HCT116 (cell line): Measurements from ENCODE around the gene PSMB7. TPM values are rescaled to one million over a fixed set of nuclear protein-coding genes. Genes with fewer than 3 reads are reported as not detected.

Experiments
- ATAC-seq: fragments of 200-7000 bp; cut with Tn5 transposase; 2 replicates; pipeline ENCODE4 v1.9.1; 2020; ENCODE audit warnings: mild to moderate bottlenecking, moderate library complexity
- BruUV-seq: library from RNA; stranded (reverse); fragments of 400-500 nt; replicated peaks from 2 replicates; lab custom pipeline; 2021; lab: Mats Ljungman, UMichigan
- CTCF ChIA-PET: fragments of 300-600 bp; sonication (Branson Sonifier 250); formaldehyde crosslinking; loops from one replicate; lab custom pipeline; 2021; ENCODE audit warnings: antibody characterized with exemption; lab: Charles Lee
- POLR2A ChIA-PET: fragments of 300-600, 350-600 bp; sonication (Branson Sonifier 250); formaldehyde crosslinking; loops from one replicate; lab custom pipeline; 2021; ENCODE audit warnings: antibody characterized with exemption; lab: Charles Lee
- RAD21 ChIA-PET, 2 experiments: fragments of 300-600 bp; sonication (Branson Sonifier 250); formaldehyde crosslinking; loops; one replicate each; lab custom pipeline; 2023; ENCODE audit warnings: low total read pairs in 2 of 2; ENCODE audit not compliant: uncharacterized antibody in 2 of 2, unreplicated experiment in 2 of 2, low non-redundant PET in 1 of 2; lab: Charles Lee
- DNase-seq: peaks from one replicate; pipeline ENCODE4 v3.0.0-alpha.2; 2010; ENCODE audit warnings: low read depth, low spot score
- H2AFZ ChIP-seq: fragments of 200-600 bp; shearing (Covaris generic), sonication (generic); 2 replicates; pipeline ENCODE4 v1.6.1; 2017; ENCODE audit warnings: low read depth, mixed run types, mixed read lengths, antibody characterized with exemption, low read length; ENCODE audit not compliant: poor library complexity, severe bottlenecking
- H3K27ac ChIP-seq: 2 replicates; pipeline ENCODE4 v1.5.1; 2012; ENCODE audit warnings: low read depth, low read length
- H3K27me3 ChIP-seq: fragments of 200-600 bp; sonication (generic); 2 replicates; pipeline ENCODE4 v1.6.1; 2016; ENCODE audit warnings: mixed run types, low read length, mixed read lengths; ENCODE audit not compliant: insufficient read depth
- H3K36me3 ChIP-seq, 2 experiments: fragments of 200-500 bp in 1 of 2; fragments of 200-600 bp in 1 of 2; sonication (Bioruptor generic) in 1 of 2; sonication (generic) in 1 of 2; 2 replicates each; pipeline versions ENCODE4 v1.5.1 to v1.6.1; 2014 to 2016; ENCODE audit warnings: low read length in 2 of 2, inconsistent platforms in 1 of 2, mixed read lengths in 1 of 2, mixed run types in 1 of 2; ENCODE audit not compliant: insufficient read depth in 2 of 2, control insufficient read depth in 1 of 2
- H3K4me1 ChIP-seq, 2 experiments: fragments of 200-600 bp in 1 of 2; sonication (generic) in 1 of 2; 2 replicates each; pipeline versions ENCODE4 v1.5.1 to v1.6.1; 2012 to 2017; ENCODE audit warnings: low read length in 2 of 2, inconsistent platforms in 1 of 2, mild to moderate bottlenecking in 1 of 2, mixed read lengths in 1 of 2, mixed run types in 1 of 2, moderate library complexity in 1 of 2; ENCODE audit not compliant: insufficient read depth in 2 of 2, control insufficient read depth in 1 of 2
- H3K4me2 ChIP-seq: fragments of 200-600 bp; sonication (generic); 2 replicates; pipeline ENCODE4 v1.6.1; 2017; ENCODE audit warnings: mixed run types, low read length, mixed read lengths
- H3K4me3 ChIP-seq, 2 experiments: fragments of 200-600 bp in 1 of 2; sonication (generic) in 1 of 2; replicated peaks in 1 of 2; 2 replicates each; pipeline ENCODE4 v1.5.1; 2011 to 2016; ENCODE audit warnings: low read length in 2 of 2, control low read depth in 1 of 2, low read depth in 1 of 2, mild to moderate bottlenecking in 1 of 2, mixed read lengths in 1 of 2, mixed run types in 1 of 2
- H3K79me2 ChIP-seq: fragments of 200-600 bp; sonication (generic); 2 replicates; pipeline ENCODE4 v1.6.1; 2017; ENCODE audit warnings: mild to moderate bottlenecking, mixed run types, low read length, moderate library complexity, mixed read lengths; ENCODE audit not compliant: insufficient read depth
- H3K9ac ChIP-seq: fragments of 200-600 bp; sonication (generic); 2 replicates; pipeline ENCODE4 v1.6.1; 2016; ENCODE audit warnings: low read length, mixed read lengths
- H3K9me2 ChIP-seq: fragments of 200-600 bp; sonication (generic), shearing (Covaris generic); 2 replicates; pipeline ENCODE4 v1.6.1; 2017; ENCODE audit warnings: mixed run types, mild to moderate bottlenecking, moderate library complexity; ENCODE audit not compliant: insufficient read depth
- H3K9me3 ChIP-seq, 2 experiments: fragments of 200-500 bp in 1 of 2; fragments of 200-600 bp in 1 of 2; sonication (Bioruptor generic) in 1 of 2; sonication (generic) in 1 of 2; 2 replicates each; pipeline ENCODE4 v1.6.1; 2014 to 2017; ENCODE audit warnings: low read length in 2 of 2, mixed read lengths in 2 of 2, inconsistent platforms in 1 of 2, low read depth in 1 of 2, mild to moderate bottlenecking in 1 of 2, mixed run types in 1 of 2, moderate library complexity in 1 of 2; ENCODE audit not compliant: control insufficient read depth in 1 of 2, insufficient read depth in 1 of 2
- H4K20me1 ChIP-seq: fragments of 200-600 bp; sonication (generic), shearing (Covaris generic); 2 replicates; pipeline ENCODE4 v1.6.1; 2017; ENCODE audit warnings: mixed run types, mild to moderate bottlenecking, moderate library complexity; ENCODE audit not compliant: insufficient read depth
- CBX3 ChIP-seq: IDR thresholded peaks from 2 replicates; pipeline ENCODE4 v1.6.1; 2012; ENCODE audit warnings: low read depth
- CEBPB ChIP-seq: IDR thresholded peaks from 2 replicates; pipeline ENCODE4 v1.6.1; 2012; ENCODE audit warnings: low read depth
- FOSL1 ChIP-seq: IDR thresholded peaks from 2 replicates; pipeline ENCODE4 v1.6.1; 2012; ENCODE audit warnings: low read depth
- JUND ChIP-seq: IDR thresholded peaks from 2 replicates; pipeline ENCODE4 v1.6.1; 2012
- REST ChIP-seq: IDR thresholded peaks from 2 replicates; pipeline ENCODE4 v1.6.1; 2012; ENCODE audit warnings: low read depth
- SIN3A ChIP-seq: IDR thresholded peaks from 2 replicates; pipeline ENCODE4 v1.6.1; 2012; ENCODE audit warnings: low read depth
- ZFX ChIP-seq: fragments of 450-650 bp; IDR thresholded peaks from 2 replicates; pipeline ENCODE4 v1.6.1; 2017
- intact Hi-C: fragments of 100-400 bp; cut with micrococcal nuclease; formaldehyde crosslinking; loops from 2 replicates; pipeline ENCODE4 v1.10.0; 2022
- total RNA-seq: library from RNA; stranded (reverse); gene quantifications from one replicate; pipeline ENCODE4 v1.2.1, GENCODE V29; 2021; ENCODE audit not compliant: unreplicated experiment
- TF ChIP-seq, protein P1 (sequence below): IDR thresholded peaks from 2 replicates; pipeline ENCODE4 v1.6.1; 2012

Gene PSMB7
- total RNA-seq, 1 experiment from 2014 or later, result 222 TPM

DNA sequence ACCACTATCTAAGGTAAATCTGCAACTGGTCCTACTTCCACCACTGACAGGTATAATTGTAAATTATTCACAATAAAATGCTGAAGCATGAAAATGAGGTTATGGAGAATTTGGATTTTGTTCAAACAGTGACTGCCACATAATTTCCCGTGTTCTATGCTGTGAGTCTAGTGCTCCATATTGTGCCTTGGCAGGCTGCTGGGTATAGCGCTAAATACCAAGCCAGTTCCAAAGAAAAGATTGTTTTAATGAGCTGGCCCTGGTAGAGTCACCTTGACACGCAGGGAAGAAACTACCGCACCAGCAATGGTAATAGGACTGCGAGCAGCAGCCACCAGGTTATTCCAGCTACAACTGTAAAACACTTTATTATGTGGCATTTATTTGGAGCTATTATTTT, 30.4 kb downstream of the PSMB7 start:
- intact Hi-C loops, result no loop called here
- Histone ChIP-seq H3K4me2 (no peak overlapping the region), H4K20me1 (peaks cover 13% of the 10 kb centered on the region; the same call in 1 of the 2 replicates), H3K27ac (no peak overlapping the region), H3K4me1 (peaks cover 0 to 6% of the 10 kb centered on the region in 2 experiments; a peak in 1 of 4 replicates), H3K9me2 (no peaks in the 10 kb centered on the region), H3K9me3 (no peaks in the 10 kb centered on the region), H2AFZ (no peak overlapping the region), H3K36me3 (peaks cover 6 to 29% of the 10 kb centered on the region in 2 experiments; a peak in 2 of 4 replicates), H3K79me2 (peaks cover 96% of the 10 kb centered on the region), H3K27me3 (no peaks in the 10 kb centered on the region), H3K4me3 (no peak overlapping the region), H3K9ac (no peak overlapping the region)
- ATAC-seq (no peak), DNase-seq (no peak)
- BruUV-seq, result no TSS peak
- ChIA-PET CTCF (interaction anchor here (1.1 to 1.3 kb wide), 2 partner anchors 10 to 26 kb away, joined by 3 to 4 read pairs; no protein-coding TSS in a partner anchor), RAD21 (no interaction called here), POLR2A (no interaction called here)
- TF ChIP-seq JUND, result no peak
- TF ChIP-seq, protein P1, sequence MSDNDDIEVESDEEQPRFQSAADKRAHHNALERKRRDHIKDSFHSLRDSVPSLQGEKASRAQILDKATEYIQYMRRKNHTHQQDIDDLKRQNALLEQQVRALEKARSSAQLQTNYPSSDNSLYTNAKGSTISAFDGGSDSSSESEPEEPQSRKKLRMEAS, result no peak
- TF ChIP-seq CBX3, result no peak
- TF ChIP-seq ZFX, result no peak
- TF ChIP-seq SIN3A, result no peak
- no peak for TF ChIP-seq REST

DNA sequence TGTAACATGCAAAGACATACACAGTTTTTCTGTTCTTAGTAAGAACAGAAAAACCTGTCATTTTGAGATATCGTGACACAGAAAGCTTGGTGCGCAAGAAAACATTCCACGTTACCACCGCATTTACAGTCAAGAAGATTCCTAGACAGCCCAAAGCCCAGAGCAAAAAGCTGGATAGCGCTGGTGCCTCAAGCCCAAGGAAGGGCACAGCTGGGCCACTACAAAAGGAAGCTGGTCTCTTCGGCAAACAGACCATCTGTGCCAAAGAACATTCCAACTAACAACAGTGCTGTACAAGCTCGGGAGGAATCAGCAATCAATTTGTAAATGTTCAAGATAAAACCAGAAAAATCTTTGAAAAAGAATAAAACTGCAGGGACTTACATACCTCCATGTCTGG, 31.0 kb downstream of the PSMB7 start:
- Histone ChIP-seq H3K79me2 (peaks cover 96% of the 10 kb centered on the region), H3K9ac (no peak overlapping the region), H3K9me3 (no peaks in the 10 kb centered on the region), H3K27me3 (no peaks in the 10 kb centered on the region), H3K36me3 (peaks cover 6 to 32% of the 10 kb centered on the region in 2 experiments; a peak in 2 of 4 replicates), H3K4me3 (no peak overlapping the region)
- BruUV-seq, result no TSS peak
- ChIA-PET RAD21 (no interaction called here), CTCF (interaction anchor here (1.3 kb wide), 1 partner anchor 26 kb away, joined by 3 read pairs; no protein-coding TSS in a partner anchor)
- ATAC-seq (no peak), DNase-seq (no peak)
- intact Hi-C loops, result no loop called here
- TF ChIP-seq FOSL1 (no peak), CEBPB (no peak)
- TF ChIP-seq, all 23 proteins: peak for 0
- peaks cover 0 to 6% of the 10 kb centered on the region in 2 experiments; a peak in 1 of 4 replicates for H3K4me1 ChIP-seq
- H3K4me2 ChIP-seq, result no peak overlapping the region
- H3K27ac ChIP-seq, result no peak overlapping the region
- POLR2A ChIA-PET, result no interaction called here
- peaks cover 12% of the 10 kb centered on the region; the same call in 1 of the 2 replicates for H4K20me1 ChIP-seq
- no peak overlapping the region for H2AFZ ChIP-seq
- no peaks in the 10 kb centered on the region for H3K9me2 ChIP-seq
